HEK293 (cell line): ENCODE results near the gene RPS6KA2.

ENCODE experiments used
- CTCF ChIA-PET: fragments of 350-600 bp; formaldehyde crosslinking; extraction: SDS; loops from one replicate; lab custom pipeline; 2021; ENCODE audit warnings: antibody characterized with exemption; lab: Yijun Ruan, JAX
- POLR2A ChIA-PET: fragments of 300-600 bp; formaldehyde crosslinking; extraction: SDS; loops from one replicate; lab custom pipeline; 2020; ENCODE audit warnings: antibody characterized with exemption, inconsistent platforms; lab: Yijun Ruan, JAX
- H3K27ac ChIP-seq: fragments of 200-500 bp; sonication (Bioruptor generic); 2 replicates; pipeline ENCODE4 v1.5.1; 2014; ENCODE audit warnings: low read depth, low read length, control low read depth, inconsistent platforms; ENCODE audit errors: extremely low read depth
- H3K36me3 ChIP-seq, 2 experiments: fragments of 200-500 bp in 1 of 2; sonication (Bioruptor generic) in 1 of 2; 1 replicate in 1 of 2; 2 replicates in 1 of 2; pipeline ENCODE4 v1.5.1; 2014 to 2017; ENCODE audit warnings: inconsistent platforms in 2 of 2, low read length in 2 of 2; ENCODE audit not compliant: control insufficient read depth in 2 of 2, insufficient read depth in 1 of 2
- H3K4me1 ChIP-seq: fragments of 200-500 bp; sonication (Bioruptor generic); 2 replicates; pipeline ENCODE4 v1.5.1; 2014; ENCODE audit warnings: mild to moderate bottlenecking, low read length, inconsistent platforms; ENCODE audit not compliant: control insufficient read depth, insufficient read depth
- H3K4me3 ChIP-seq: 2 replicates; pipeline ENCODE4 v1.5.1; 2011; ENCODE audit warnings: low read depth, mild to moderate bottlenecking, control low read depth, low read length, moderate library complexity
- H3K9me3 ChIP-seq: fragments of 200-500 bp; sonication (Bioruptor generic); 2 replicates; pipeline ENCODE4 v1.5.1; 2014; ENCODE audit warnings: low read depth, low read length, inconsistent platforms; ENCODE audit not compliant: control insufficient read depth, insufficient read depth
- KLF1 ChIP-seq: fragments of 450-650 bp; formaldehyde crosslinking; IDR thresholded peaks from 2 replicates; pipeline ENCODE4 v1.5.1; 2016; ENCODE audit warnings: missing biosample characterization, missing genetic modification characterization
- KLF10 ChIP-seq: fragments of 450-650 bp; IDR thresholded peaks from 2 replicates; pipeline ENCODE4 v1.5.1; 2018; ENCODE audit warnings: missing biosample characterization, mild to moderate bottlenecking, missing genetic modification characterization
- OSR2 ChIP-seq: fragments of 450-650 bp; formaldehyde crosslinking; IDR thresholded peaks from 2 replicates; pipeline ENCODE4 v1.5.1; 2016; ENCODE audit warnings: missing biosample characterization, missing genetic modification characterization
- OVOL3 ChIP-seq: fragments of 450-650 bp; formaldehyde crosslinking; IDR thresholded peaks from 2 replicates; pipeline ENCODE4 v1.5.1; 2016; ENCODE audit warnings: missing biosample characterization, missing genetic modification characterization
- SETDB1 ChIP-seq: IDR thresholded peaks from one replicate; pipeline ENCODE4 v1.6.1; 2017; ENCODE audit warnings: mild to moderate bottlenecking, low read length, moderate library complexity, mixed read lengths; ENCODE audit not compliant: insufficient read length
- WT1 ChIP-seq: fragments of 450-650 bp; formaldehyde crosslinking; IDR thresholded peaks from 2 replicates; pipeline ENCODE4 v1.5.1; 2016; ENCODE audit warnings: missing biosample characterization, missing genetic modification characterization
- ZFP41 ChIP-seq: fragments of 450-650 bp; formaldehyde crosslinking; IDR thresholded peaks from 2 replicates; pipeline ENCODE4 v1.5.1; 2016; ENCODE audit warnings: missing biosample characterization, missing genetic modification characterization, borderline replicate concordance
- ZNF112 ChIP-seq: fragments of 450-650 bp; formaldehyde crosslinking; IDR thresholded peaks from 2 replicates; pipeline ENCODE4 v1.5.0; 2017; ENCODE audit warnings: missing biosample characterization, missing genetic modification characterization
- ZNF239 ChIP-seq: fragments of 450-650 bp; formaldehyde crosslinking; IDR thresholded peaks from 2 replicates; pipeline ENCODE4 v1.5.1; 2016; ENCODE audit warnings: missing biosample characterization, missing genetic modification characterization
- ZNF302 ChIP-seq: fragments of 450-650 bp; formaldehyde crosslinking; IDR thresholded peaks from 2 replicates; pipeline ENCODE4 v1.5.1; 2016; ENCODE audit warnings: missing biosample characterization, missing genetic modification characterization, low read depth
- ZNF335 ChIP-seq: fragments of 450-650 bp; formaldehyde crosslinking; conservative IDR thresholded peaks from 2 replicates; pipeline ENCODE4 v1.5.1; 2016; ENCODE audit warnings: missing biosample characterization, missing genetic modification characterization
- ZNF37A ChIP-seq: fragments of 450-650 bp; IDR thresholded peaks from 2 replicates; pipeline ENCODE4 v1.5.1; 2018; ENCODE audit warnings: missing biosample characterization, missing genetic modification characterization
- ZNF433 ChIP-seq: fragments of 450-650 bp; formaldehyde crosslinking; IDR thresholded peaks from 2 replicates; pipeline ENCODE4 v1.5.1; 2016; ENCODE audit warnings: missing biosample characterization, missing genetic modification characterization, low read depth
- ZNF48 ChIP-seq: fragments of 450-650 bp; formaldehyde crosslinking; IDR thresholded peaks from 2 replicates; pipeline ENCODE4 v1.5.1; 2016; ENCODE audit warnings: missing biosample characterization, missing genetic modification characterization
- ZNF544 ChIP-seq: fragments of 450-650 bp; formaldehyde crosslinking; IDR thresholded peaks from 2 replicates; pipeline ENCODE4 v1.5.0; 2017; ENCODE audit warnings: missing biosample characterization, missing genetic modification characterization
- ZNF548 ChIP-seq: fragments of 450-650 bp; formaldehyde crosslinking; IDR thresholded peaks from 2 replicates; pipeline ENCODE4 v1.5.1; 2016; ENCODE audit warnings: missing biosample characterization, missing genetic modification characterization
- ZNF561 ChIP-seq: fragments of 450-650 bp; IDR thresholded peaks from 2 replicates; pipeline ENCODE4 v1.5.1; 2018; ENCODE audit warnings: missing biosample characterization, missing genetic modification characterization, borderline replicate concordance
- ZNF747 ChIP-seq: fragments of 450-650 bp; formaldehyde crosslinking; IDR thresholded peaks from 2 replicates; pipeline ENCODE4 v1.5.1; 2016; ENCODE audit warnings: missing biosample characterization, missing genetic modification characterization
- ZNF777 ChIP-seq: fragments of 450-650 bp; formaldehyde crosslinking; IDR thresholded peaks from 2 replicates; pipeline ENCODE4 v1.5.1; 2017; ENCODE audit warnings: missing biosample characterization, missing genetic modification characterization, borderline replicate concordance
- ZSCAN23 ChIP-seq: fragments of 450-650 bp; formaldehyde crosslinking; IDR thresholded peaks from 2 replicates; pipeline ENCODE4 v1.5.1; 2016; ENCODE audit warnings: missing biosample characterization, missing genetic modification characterization
- TF ChIP-seq, protein P1 (sequence below): fragments of 450-650 bp; formaldehyde crosslinking; optimal IDR thresholded peaks from 2 replicates; pipeline ENCODE3; 2016; ENCODE audit warnings: missing biosample characterization, mild to moderate bottlenecking, missing genetic modification characterization
- TF ChIP-seq, protein P2 (sequence below): fragments of 450-650 bp; formaldehyde crosslinking; IDR thresholded peaks from 2 replicates; pipeline ENCODE4 v1.5.1; 2016; ENCODE audit warnings: missing biosample characterization, missing genetic modification characterization

Gene RPS6KA2

DNA sequence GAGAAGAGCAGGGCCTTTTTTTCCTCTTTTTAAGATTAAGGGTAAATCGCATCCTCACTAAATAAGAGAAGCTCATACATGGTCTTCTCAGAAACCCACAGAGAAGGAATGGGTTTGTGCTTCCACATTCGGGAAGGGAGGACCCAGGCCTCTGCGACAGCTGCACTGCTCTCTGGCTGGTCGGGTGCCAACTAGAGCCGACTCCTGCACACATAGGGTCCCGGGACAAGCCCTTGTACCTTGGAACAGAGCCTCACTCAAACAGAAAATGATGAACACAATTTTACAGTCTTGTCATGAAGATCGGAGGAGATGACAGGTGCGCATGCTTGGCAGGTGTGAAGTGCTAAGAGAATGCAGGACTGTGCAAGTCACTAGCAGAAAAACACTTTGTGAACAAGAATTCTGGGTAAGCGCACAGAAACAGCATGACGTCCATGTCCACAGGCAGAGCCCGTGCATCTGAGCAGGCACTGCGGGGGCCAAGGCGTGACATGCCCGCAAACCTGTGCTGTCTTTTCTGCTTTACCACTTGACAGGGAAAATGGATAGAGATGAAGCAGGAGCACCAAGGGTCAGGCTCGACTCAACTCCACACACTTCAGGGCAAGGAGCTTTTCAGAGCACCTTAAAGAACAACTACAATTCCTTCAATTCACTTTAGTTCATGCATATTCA is 143.3 kb downstream of the RPS6KA2 start:
- ChIA-PET CTCF (interaction anchor here (0.8 kb wide), 1 partner anchor 17 kb away, joined by 3 read pairs; no protein-coding TSS in a partner anchor), POLR2A (no interaction called here)
- H3K27ac ChIP-seq: no peak overlapping the region
- no peaks in the 10 kb centered on the region for H3K4me1 ChIP-seq
- H3K36me3 ChIP-seq: no peaks in the 10 kb centered on the region
- H3K4me3 ChIP-seq: no peak overlapping the region
- TF ChIP-seq ZNF335 (tag by site-specific recombination) (no peak), ZNF747 (tag by site-specific recombination) (no peak), OSR2 (no peak), ZNF302 (tag by site-specific recombination) (no peak), SETDB1 (no peak), ZNF548 (tag by site-specific recombination) (no peak), KLF10 (tag by site-specific recombination) (no peak), ZNF777 (no peak), ZSCAN23 (tag by site-specific recombination) (no peak), ZNF239 (tag by site-specific recombination) (no peak), ZNF433 (tag by site-specific recombination) (no peak), ZNF48 (tag by site-specific recombination) (no peak), ZNF112 (no peak), KLF1 (no peak), OVOL3 (tag by site-specific recombination) (no peak), ZNF561 (no peak), WT1 (tag by site-specific recombination) (no peak), ZFP41 (tag by site-specific recombination) (no peak)
- TF ChIP-seq, protein P1, sequence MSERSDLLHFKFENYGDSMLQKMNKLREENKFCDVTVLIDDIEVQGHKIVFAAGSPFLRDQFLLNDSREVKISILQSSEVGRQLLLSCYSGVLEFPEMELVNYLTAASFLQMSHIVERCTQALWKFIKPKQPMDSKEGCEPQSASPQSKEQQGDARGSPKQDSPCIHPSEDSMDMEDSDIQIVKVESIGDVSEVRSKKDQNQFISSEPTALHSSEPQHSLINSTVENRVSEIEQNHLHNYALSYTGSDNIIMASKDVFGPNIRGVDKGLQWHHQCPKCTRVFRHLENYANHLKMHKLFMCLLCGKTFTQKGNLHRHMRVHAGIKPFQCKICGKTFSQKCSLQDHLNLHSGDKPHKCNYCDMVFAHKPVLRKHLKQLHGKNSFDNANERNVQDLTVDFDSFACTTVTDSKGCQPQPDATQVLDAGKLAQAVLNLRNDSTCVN (tag by site-specific recombination): no peak
- TF ChIP-seq, protein P2, sequence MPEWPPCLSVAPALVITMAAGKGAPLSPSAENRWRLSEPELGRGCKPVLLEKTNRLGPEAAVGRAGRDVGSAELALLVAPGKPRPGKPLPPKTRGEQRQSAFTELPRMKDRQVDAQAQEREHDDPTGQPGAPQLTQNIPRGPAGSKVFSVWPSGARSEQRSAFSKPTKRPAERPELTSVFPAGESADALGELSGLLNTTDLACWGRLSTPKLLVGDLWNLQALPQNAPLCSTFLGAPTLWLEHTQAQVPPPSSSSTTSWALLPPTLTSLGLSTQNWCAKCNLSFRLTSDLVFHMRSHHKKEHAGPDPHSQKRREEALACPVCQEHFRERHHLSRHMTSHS (tag by site-specific recombination): no peak
- no peaks in the 10 kb centered on the region for H3K9me3 ChIP-seq

DNA sequence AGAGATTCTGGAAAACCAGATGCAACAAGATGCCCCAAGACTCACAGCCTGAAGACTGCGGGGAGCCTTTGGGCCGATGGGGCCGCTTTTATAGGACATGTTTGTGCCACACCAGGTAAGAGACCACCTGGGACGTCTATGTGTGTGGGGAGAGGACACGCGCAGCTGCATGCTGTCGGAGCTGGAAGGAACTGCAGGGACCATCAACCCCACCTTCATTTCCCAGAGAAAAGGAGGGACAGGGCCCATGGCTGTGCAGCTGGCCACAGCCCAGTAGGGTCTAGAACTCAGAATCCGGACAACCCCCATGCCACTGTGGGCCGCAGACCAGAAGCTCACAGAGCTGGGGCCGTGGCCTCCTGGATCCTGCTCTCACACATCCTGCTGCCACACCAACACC is 144.0 kb downstream of the RPS6KA2 start:
- H3K36me3 ChIP-seq: no peaks in the 10 kb centered on the region
- TF ChIP-seq ZNF37A (no peak), ZNF548 (tag by site-specific recombination) (no peak), ZNF544 (tag by site-specific recombination) (no peak)
- TF ChIP-seq, all 188 proteins: peak for 0
- H3K4me1 ChIP-seq: no peaks in the 10 kb centered on the region
- POLR2A ChIA-PET: no interaction called here
- CTCF ChIA-PET: no interaction called here
- H3K27ac ChIP-seq: no peak overlapping the region
- no peaks in the 10 kb centered on the region for H3K9me3 ChIP-seq
- no peak overlapping the region for H3K4me3 ChIP-seq
